HG02642 (cell line): Measurements from ENCODE around the gene PAQR5.
"Not testable (repeated sequence)": the region's sequence is repeated elsewhere in the genome, so short reads cannot be mapped to it uniquely, and the experiment has no call there.

ENCODE experiments used
- ATAC-seq: cut with Tn5 transposase; IDR thresholded peaks from one replicate; pipeline ENCODE4 v1.9.1; 2021; ENCODE audit warnings: mild to moderate bottlenecking; ENCODE audit not compliant: unreplicated experiment, poor library complexity

PAQR5 gene

GRCh38 chr15:69314736-69315135 lies 16.0 kb downstream of the PAQR5 start:
- ATAC-seq: no peak

DNA sequence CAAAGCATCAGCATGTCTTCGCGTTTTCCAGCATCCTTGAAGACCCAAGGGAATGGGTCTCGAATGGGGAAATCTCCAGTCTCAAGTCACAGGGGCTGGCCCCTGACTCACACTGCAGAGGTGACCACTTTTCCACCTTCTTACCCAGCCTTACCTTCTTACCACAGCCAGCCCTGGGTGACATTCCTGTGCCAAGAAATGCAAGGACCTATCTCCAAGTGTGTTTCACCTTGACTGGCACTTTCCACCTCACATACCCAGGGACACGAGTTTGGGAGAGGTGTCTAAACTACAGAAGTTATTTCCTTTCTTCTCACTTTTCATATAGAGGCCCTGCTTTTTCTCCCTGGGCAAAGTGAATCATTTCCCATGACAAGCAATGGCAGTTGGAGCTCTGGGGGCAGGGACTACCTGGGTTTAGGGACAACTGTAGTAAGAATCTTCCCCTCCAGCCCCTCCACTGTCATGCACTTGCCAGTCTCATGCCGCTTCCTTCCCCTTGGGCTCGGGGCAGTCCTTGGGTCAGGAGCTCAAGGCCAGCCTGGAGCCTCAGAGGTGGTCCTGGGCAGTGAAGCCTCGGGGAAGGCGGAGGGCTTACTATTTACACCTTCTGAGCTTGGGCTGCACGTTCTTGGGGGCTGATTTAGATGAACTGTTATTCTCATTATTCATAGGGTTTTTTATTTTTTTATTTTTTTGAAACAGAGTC lies 16.8 kb downstream of the PAQR5 start:
- no peak for ATAC-seq

- ATAC-seq: no peak
These were observed 17.6 kb downstream of the PAQR5 start for GRCh38 chr15:69316291-69316690.

DNA sequence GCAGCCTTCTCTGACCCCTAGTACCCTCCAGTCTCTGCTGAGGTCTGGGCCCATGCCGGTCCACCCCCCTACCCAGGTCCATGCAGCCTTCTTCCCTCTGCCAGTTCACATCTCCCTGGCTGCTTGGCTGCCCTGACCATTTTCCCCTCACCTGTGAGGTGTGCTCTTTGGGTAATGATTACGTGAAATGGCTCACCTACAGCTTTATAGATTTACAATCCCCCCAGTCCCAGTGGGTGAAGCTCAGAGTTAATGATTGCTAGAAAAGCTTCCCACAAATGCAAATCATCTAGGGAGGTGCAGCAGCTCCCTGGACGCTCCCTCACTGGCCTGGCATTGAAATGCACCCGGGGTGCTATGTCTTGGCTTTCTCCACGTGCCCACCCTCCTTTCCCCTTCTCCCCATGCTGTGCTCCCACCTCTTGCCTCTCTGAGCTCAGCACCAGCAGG lies 18.7 kb downstream of the PAQR5 start:
- ATAC-seq: no peak

DNA sequence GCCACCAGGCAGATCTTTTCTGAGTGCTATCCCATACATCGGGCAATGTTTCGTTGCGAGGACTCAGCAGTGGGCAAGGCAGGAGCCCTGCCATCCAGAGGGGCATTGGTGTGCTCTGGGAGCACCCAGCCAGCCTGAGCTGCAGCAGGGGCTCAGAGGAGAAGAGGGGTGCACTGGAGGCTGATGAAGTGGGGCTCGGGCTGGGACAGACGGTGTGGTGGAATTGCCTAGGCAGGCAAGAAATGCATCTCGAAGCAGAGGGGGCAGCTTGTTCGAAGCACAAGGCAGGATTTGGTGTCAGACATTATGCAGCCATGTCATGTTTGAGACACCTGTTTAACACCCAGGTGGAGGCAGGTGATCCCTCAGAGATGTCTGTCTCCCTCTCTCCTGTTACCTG lies 19.3 kb downstream of the PAQR5 start:
- no peak for ATAC-seq

- no peak for ATAC-seq
These were observed 21.0 kb downstream of the PAQR5 start for GRCh38 chr15:69319384-69320375.

DNA sequence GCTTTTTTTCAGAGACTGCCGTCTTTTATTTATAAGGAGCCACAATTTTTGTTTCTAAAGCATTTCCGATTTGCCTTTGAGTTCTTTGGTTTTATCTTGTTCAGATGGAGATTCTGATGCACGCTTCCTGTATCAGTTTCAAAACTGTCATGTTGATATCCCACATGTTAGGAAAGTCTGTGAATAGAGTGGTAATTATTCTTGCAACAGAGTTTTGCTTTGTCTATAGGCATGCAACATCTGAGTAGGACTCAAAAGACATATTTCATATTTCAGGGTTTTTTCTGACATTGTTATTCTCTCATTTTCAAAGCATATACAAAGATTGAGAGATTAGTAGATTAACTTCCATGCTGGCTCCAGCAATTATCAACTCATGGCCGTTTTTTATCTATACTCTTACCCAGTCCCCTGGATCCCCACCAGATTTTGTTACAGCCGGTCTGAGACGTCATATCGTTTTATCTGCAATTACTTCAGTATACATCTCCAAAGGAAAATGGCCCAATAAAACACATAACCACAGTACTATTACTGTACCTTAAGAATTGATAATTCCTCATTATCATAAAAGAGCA lies 22.4 kb downstream of the PAQR5 start:
- ATAC-seq: no peak

- ATAC-seq: no peak
These were observed 25.2 kb downstream of the PAQR5 start for GRCh38 chr15:69323893-69324430.

- no peak for ATAC-seq
These were observed 25.9 kb downstream of the PAQR5 start for GRCh38 chr15:69324565-69324964.

DNA sequence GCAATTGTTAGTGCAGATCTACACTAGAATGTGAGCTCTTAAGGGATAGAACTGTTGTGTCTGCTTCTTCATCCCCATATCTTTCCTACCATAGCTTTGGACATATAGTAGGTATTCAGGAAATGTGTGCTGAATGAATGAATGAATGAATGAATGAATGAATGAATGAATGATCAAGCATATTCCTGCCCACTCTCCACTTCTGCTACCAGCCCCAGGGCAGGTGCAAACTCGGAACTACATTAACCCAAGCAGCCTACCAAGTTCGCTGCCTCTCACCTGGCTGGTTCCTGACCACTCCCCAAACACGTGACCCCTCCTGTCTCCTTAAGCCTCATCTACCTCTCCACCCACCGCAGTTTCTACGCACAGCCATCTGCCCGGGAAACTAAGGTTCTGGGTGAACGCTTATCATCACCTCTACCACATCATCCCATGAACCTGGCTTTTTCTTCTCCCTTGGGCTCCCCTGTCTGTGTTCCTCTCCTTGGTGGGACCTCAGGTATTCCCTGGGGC lies 26.8 kb downstream of the PAQR5 start:
- no peak for ATAC-seq

DNA sequence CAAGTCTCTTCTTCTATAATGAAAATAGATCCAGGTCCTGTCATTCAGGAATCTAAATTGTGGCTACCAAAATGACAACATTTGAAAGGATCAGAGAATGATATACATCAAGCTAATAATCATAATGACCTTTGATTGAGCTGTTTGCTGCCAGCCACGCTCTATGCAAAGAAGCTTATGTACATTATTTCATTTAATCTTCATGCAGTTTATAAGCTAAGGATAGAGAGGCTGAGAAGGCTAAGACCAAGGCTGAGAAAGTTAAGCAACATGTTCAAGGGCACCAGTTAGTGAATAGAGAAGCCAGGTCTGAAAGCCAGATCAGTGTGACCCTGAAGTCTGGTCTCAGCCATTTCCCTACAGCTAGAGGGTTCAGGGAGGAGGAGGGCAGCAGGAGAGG lies 29.4 kb downstream of the PAQR5 start:
- ATAC-seq: no peak

DNA sequence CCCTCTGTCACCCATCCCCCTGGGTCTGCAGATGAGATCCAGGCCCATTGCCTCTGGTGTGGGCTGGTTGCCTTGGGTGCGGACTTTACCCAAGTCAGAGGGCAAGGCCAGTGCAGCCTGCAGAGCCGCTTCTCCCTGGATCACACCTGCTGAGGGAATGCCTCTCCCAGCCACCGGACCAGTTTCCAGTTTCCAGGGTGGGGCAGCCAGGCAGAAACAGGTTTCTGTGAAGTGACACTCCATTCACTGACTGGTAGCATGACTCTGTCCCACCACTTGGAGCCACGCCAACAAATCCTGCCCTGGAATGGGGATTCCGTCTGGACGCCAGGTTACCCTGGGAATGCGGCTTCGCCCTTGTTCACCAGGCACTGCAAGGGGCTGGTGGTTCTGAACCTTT lies 30.0 kb downstream of the PAQR5 start:
- no peak for ATAC-seq

DNA sequence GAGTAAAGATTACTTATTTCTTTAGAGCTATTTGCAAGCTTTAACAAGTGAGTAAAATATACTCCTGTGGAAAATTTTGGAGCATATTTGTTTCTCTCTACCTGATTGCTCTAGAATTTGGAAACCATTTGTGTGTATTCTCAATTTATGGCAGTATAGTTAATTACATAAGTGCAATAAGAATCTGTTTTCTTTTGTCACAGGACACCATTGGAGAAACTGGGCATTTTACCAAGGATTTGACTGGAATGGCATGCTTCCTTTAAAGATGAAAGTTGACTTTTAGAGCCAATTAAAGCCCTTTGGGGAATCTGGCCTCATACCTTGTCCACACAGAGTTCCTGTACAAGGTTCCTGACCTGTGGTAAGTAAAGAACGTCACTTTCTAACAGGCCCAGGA lies 38.4 kb downstream of the PAQR5 start:
- ATAC-seq: no peak

GRCh38 chr15:69338535-69339213 lies 40.0 kb downstream of the PAQR5 start:
- ATAC-seq: no peak

DNA sequence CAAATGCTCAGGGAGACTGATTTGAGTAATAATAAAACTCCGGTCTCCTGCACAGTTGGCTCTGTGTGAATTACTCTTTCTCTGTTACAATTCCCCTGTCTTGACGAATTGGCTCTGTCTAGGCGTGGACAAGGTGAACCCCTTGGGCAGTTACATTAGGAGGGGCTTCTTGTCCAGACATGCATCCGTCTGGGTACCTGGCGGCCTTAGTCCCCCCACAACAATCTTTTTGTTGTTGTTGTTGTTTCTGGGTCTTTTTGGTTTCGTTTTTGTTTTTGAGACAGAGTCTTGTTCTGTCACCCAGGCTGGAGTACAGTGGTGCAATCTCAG lies 40.5 kb downstream of the PAQR5 start:
- not testable (repeated sequence) for ATAC-seq

DNA sequence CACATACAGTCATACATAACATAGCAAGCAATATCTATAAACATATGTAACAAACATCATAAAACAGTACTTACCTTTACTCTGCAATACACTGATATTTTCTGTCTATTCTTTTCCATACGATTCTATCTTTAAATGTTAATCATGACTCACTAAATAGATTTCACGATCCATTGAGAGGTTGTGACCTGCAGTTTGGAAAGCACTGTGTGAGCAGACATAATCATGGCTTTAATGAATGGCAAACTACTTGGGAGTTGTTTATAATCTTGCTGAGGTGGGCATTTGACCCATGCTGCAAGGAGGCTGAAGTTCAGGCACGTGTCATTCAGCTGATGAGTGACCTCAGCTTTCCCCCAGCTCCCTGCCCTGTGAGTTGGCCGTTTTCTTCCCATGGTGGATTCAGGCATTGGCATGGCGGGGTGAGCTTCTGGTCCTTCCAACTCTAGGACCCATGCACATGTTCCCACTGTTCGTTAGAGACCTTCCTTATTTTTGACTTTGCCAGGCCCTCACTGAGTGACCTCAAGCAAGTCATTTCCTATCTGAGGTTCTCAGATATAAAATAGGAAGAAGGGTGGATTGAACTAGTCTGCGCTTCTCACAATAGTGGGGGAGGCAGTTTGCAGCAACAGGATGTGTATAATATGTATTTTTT lies 41.7 kb downstream of the PAQR5 start:
- no peak for ATAC-seq

DNA sequence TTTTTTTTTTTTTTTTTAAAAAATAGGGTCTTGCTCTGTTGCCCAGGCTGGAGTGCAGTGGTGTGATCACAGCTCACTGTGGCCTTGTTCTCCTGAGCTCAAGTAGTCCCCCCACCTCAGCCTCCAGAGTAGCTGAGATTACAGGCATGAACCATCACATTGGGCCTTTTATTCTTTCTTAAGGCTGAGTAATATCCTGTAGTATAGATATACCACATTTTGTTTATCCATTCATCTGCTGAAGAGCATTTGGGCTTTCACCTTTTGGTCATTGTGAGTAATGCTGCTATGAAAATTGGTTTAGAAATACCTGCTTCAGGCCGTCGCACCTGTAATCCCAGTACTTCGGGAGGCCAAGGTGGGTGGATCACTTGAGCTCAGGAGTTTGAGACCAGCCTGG lies 42.6 kb downstream of the PAQR5 start:
- no peak for ATAC-seq

- no peak for ATAC-seq
These were observed 43.9 kb downstream of the PAQR5 start for GRCh38 chr15:69342460-69343076.

DNA sequence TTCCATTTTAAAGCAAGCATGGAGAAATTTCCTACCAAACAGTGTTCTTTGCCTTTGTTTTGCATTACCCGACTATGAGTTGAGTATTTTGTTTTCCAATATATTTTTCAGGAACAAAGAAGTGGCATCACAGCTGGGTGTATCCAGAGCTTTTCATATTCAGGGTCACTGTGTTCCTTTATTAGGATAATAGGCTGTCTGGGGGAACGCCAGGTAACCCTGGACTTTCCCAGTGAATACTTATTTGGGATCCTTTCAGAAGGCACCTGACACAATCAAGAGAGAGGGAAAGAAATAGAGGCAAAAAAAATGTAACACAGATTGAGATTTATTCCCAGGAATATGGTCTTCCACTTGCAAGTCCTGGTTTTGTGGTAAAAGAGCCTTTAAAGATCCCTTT lies 44.4 kb downstream of the PAQR5 start:
- no peak for ATAC-seq
